HG03378 (cell line): ENCODE measurements around the gene HPS1.
A peak's percentile ranks its signal among the peaks of the same experiment; 100 is the strongest.

Experiments
- ATAC-seq: cut with Tn5 transposase; IDR thresholded peaks from one replicate; pipeline ENCODE4 v1.9.1; 2021; ENCODE audit warnings: mild to moderate bottlenecking, moderate library complexity; ENCODE audit not compliant: unreplicated experiment

HPS1 gene

GRCh38 chr10:98446661-98447221 is at the start of gene HPS1:
Gene HPS1, minus strand, starts transcription at chr10:98446935. Its CDS starts 3,695 bp downstream, at chr10:98443240.
- ATAC-seq = peak; percentile 54

DNA sequence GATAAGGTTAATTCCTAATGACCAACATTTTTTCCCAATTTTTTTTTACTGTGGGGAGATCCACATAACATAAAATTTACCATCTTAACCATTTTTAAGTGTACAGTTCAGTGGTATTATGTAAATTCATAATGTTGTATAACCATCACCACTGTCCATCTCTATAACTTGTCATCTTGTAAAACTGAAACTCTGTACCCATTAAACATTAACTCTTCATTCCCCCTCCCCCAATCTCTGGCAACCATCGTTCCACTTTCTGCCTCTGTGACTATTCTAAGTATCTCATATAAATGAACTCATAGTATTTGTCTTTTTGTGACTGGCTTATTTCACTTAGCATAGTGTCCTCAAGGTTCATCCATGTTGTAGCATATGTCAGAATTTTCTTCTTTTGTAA is 46.0 kb upstream of the HPS1 start:
- ATAC-seq = no peak

DNA sequence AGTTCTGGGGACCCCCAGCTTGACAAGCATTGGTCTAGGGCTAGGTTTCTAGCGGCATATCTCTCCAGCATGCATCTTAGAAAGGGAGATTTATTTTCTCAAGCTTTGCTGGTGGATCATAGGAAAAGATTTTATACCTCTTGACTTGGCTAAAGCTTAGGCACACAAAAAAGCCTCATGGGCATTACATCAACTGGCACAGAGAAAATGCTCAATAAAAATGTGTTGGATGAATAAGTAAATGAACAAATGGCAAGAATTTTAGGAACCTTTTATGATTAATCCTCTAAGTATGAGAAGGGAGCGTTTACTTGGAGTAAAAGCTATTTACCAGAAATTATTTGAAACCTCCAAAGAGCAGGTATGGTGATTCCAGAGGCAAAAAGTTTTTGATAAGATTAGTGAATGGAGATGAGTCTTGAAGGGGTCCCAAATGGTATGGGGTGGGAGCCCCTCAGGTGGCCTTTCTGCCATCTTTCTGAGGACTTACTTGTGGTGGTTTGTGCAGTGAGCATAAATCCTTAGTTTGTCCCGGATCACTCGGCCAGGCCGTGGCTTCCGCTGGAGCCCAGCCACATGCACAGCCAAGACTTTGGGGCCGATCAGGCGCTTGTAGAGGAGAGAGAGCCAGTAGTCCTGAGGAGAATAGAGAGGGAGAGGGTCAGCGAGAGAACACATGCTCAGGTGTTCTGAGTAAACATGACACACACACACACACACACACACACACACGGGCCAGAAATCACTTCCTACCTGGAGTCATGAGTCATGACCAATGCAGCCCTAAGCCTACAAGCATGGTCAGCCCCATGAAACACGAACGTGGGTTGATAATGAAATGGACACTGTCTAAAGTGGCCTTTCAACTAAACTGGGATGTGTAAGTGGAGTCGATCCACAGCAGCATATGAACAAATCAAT is 43.1 kb upstream of the HPS1 start:
- ATAC-seq = no peak

GRCh38 chr10:98488669-98489430 is 42.1 kb upstream of the HPS1 start:
- no peak for ATAC-seq

GRCh38 chr10:98487649-98488048 is 40.9 kb upstream of the HPS1 start:
- ATAC-seq = no peak

- ATAC-seq = no peak
Observed at GRCh38 chr10:98486421-98486820, 39.7 kb upstream of the HPS1 start.

GRCh38 chr10:98485959-98486358 is 39.2 kb upstream of the HPS1 start:
- ATAC-seq = no peak

DNA sequence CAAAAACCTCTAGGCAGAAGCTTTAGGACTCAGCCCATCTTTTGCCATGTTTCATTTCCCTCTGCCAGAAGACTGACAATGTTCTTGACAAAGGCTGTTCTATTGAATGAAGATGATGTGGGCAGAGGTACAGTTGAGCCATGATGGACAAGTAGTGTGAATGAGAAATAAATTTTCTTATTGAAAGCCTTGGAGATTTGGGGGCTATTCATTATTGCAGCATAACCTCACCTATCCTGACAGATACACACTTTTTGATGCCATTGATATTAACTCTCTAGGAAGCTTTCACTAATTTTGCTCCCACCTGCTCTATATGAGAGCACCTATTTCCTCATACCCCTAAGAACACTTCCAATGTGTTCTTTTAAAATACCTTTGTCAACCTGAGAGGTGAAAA is 36.9 kb upstream of the HPS1 start:
- no peak for ATAC-seq

- ATAC-seq = no peak
Observed at GRCh38 chr10:98482096-98482495, 35.4 kb upstream of the HPS1 start.

- ATAC-seq = no peak
Observed at GRCh38 chr10:98481404-98481945, 34.7 kb upstream of the HPS1 start.

- no peak for ATAC-seq
Observed at GRCh38 chr10:98478430-98479222, 31.9 kb upstream of the HPS1 start.

DNA sequence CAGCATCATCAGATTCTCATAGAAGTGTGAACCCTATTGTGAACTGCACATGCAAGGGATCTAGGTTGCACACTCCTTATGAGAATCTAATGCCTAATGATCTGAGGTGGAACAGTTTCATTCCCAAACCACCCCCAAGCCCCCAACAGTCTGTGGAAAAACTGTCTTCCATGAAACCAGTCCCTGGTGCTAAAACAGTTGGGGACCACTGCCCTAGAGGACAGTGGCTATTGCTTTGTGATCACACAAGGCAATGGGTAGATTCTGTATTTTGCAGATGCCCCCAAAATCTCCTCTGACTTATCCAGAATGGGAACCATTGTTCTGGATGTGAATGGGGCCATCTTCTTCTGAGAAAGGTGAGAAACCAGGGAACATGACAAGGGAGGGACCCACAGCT is 31.1 kb upstream of the HPS1 start:
- no peak for ATAC-seq

DNA sequence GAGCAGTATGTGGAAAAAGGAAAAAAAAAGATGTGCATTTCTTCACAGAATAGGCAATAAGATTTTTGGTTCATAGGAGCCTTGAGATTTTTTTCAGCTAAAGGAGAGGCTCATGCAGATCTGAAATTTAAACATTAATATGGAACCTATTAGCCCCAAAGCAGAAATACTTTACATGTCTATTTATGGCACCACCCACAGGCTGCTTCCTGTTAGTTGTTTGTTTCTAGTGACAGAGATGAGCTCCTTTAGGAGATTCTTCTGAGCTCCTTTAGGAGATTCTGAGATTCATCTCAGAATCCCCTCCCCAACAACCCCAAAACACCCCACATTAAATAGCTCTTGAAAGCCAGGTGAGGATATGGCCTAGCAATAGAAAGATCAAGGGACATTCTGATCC is 27.9 kb upstream of the HPS1 start:
- ATAC-seq = peak; percentile 81

DNA sequence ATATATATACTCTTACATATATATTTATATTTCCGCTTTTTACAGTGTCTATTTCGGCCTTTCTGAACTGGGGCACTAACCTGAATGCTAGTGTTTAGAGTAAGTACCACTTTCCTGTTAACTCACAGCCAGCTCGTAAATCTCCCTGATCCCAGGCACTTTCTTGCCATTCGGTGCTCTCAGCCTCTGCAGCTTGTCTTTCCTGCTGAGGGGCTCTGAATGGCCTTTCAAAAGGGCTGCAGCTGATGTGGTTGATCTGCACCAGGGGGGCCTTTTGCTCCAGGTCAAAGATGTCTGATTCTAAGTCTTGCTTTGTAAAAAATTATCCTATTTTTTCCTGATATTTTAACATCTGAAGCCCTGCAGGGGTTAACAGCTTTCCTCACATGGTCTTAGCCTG is 25.5 kb upstream of the HPS1 start:
- ATAC-seq = no peak

GRCh38 chr10:98470850-98471249 is 24.1 kb upstream of the HPS1 start:
- ATAC-seq = no peak

DNA sequence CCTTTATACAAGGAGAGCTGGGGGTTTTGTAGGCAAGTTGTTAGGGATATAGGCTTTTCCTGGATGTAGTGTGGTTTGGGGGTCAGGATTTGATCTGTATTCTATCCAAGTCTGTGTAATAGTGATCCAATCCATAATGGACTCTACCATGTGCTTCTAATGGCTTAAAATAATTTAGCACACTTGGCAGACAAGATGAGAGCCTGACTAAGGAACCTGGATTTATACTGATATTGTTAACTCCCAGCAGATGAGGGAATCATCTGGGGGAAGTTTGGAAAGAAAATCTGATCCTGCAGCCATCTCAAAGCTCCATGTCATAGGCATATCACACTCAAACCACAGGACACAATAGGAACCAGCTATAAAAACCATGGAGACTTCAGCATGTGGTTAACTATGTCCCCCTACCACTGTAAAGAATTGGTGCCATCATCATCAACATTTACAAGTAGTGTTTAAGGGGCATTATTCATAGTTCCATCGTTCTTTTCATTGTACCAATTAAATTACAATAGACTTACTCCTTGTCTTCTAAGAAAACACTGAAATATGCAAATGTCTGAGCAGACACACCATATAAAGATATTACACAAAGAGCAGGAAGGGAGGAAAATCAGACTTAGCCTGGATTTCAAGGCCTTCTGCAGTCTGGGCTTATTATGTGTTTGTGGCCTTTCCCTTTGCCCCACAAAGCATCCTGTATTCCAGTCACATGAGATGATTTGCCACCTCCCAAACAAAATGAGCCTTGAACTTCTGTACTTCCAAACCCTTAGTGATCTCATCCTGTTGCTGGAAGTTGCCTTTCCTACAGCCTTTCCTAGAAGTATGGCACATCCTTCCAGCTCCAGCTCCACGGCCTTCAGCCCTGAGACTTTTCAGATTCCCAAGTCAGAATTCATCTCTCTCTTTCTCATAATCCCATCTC is 22.5 kb upstream of the HPS1 start:
- no peak for ATAC-seq

DNA sequence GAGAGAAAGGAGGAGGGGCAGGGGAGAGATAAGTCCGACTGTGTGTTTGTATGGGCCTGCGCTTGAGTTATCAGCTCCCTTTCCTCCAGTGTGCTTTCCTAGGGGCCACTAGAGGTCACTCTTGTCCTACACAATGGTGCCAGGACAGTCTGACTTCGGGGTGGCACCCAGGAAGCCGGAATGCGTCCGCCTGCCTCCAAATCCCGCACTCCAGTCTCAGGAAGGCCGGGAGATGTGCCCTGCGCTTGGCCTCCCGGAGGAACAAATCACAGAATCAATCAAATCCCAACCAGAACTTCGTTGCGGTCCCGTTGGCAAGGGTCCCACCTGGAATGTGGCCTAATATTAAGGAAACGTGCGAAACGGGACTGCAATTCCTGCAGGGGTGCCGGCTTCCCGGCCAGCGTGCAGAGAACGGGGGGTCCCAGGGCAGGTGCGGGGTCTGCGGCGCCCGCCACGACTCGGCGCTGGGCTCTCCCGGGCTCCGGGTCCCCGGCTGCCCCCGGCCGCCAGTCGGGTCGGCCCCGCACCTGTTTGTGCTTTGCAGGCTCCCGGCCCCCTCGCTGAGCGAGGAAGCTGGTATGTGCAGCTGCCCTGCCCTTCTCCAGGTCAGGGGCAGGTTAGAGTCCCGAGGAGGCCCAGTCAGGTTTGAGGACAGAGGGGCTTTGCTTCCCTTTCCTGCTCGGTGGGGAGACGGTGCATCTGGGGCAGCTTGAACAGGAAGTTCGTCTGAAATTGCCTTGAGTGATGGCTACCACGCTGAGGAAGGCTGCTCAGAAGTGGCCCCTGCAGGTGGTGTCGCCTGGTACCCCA is 21.0 kb upstream of the HPS1 start:
- ATAC-seq = peak; percentile 85

DNA sequence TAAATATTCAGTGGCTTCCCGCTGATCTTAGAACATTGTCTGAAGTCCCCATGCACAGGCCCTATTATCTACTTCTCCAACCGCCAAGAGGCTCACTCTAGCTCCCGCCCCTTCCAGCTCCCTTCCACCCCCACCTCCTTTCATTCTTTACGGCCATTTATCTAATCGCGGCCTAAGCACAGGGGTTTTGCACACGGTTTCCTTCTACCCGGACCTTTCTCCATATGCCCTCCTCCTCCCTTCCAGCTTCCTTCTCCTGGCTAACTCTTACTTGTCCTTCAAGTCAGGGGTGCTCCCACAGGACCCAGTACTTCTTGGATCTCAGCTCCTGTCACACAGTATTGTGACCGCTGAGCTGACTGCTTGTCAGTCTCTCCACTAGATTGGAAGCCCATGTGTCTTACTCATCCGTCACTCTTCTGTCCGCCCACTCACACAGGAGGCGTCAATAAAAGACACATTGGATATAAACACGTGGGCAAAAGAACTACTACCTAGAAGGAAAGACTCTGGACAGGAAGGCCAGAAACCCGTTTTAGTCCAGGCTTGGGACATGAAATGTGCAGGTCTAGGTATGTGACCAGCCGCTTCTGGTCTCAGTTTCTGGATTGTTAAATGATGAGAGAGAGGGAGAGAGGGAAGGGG is 20.2 kb upstream of the HPS1 start:
- ATAC-seq = no peak
